ENCODE measurements around the gene MNT. TPM values are rescaled to one million over a fixed set of nuclear protein-coding genes. Genes with fewer than 3 reads are reported as not detected.

Gene MNT
- total and polyA plus RNA-seq, 2 of the 8 experiments (the other 6 are each of a cell fraction or from before 2014, with no cell fraction given) = 5.0 to 17.3 TPM

DNA sequence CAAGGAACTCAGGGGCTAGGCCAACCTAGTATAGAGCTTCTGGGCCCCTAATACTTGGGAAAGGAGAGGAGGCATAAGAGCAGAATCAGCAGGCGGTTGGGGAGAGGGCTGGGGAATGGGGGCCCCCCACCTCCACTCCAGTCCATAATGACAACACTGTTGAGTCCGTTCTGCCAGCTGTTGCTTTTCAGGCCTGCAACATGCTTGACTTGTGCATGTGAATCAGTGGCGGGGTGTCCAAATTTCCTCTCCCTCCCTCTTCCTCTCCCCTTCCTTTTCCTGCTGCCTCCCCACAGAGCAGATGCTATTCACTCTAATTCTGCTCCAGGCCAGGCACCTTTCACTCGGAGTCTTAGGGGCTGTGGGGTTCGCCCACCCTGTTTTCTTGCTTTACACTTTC lies 31.8 kb downstream of the MNT start:
- Histone ChIP-seq H2BK12ac (ENCODE audit: low read depth, low read length) (no peak overlapping the region), H3K23me2 (ENCODE audit: low read depth, low read length) (no peaks in the 10 kb centered on the region), H2AK5ac (ENCODE audit: low read depth, low read length) (0 out of 2 replicates have a peak overlapping the region, but pooled peaks have one; percentile 57), H4K91ac (replicated peaks; ENCODE audit: insufficient read length, low read length) (no peak overlapping the region), H3K27me3 (replicated peaks in 1 of 4; ENCODE audit: control insufficient read depth in 3 of 4, extremely low read depth in 1 of 4, insufficient read depth in 3 of 4, low read length in 3 of 4) (no peaks in the 10 kb centered on the region), H2BK20ac (ENCODE audit: low read length) (no peak overlapping the region), H4K20me1 (replicated peaks in 1 of 2; ENCODE audit: control insufficient read depth in 1 of 2, insufficient read depth in 2 of 2, low read length in 2 of 2) (peaks cover 2 to 5% of the 10 kb centered on the region in 2 experiments), H3K23ac (ENCODE audit: insufficient read length) (no peak overlapping the region), H3K4ac (replicated peaks; ENCODE audit: insufficient read length, low read depth, low read length) (no peak overlapping the region), H4K8ac (ENCODE audit: extremely low read depth, insufficient read depth, low read length) (no peak overlapping the region), H3K79me1 (ENCODE audit: low read depth, low read length) (no peaks in the 10 kb centered on the region), H2AFZ (ENCODE audit: low read length) (no peak overlapping the region), H3K36me3 (ENCODE audit: control insufficient read depth in 2 of 4, insufficient read depth in 4 of 4, low read length in 3 of 4) (peaks cover 0 to 16% (median 5%) of the 10 kb centered on the region in 4 experiments; a peak in 4 of 8 replicates), H3K27ac (ENCODE audit: low read depth, low read length) (no peak overlapping the region), H3K4me1 (replicated peaks in 1 of 4; ENCODE audit: control insufficient read depth in 3 of 4, insufficient read depth in 4 of 4, low read length in 3 of 4) (peaks cover 0 to 12% (median 5%) of the 10 kb centered on the region in 4 experiments; a peak in 4 of 7 replicates), H3K56ac (replicated peaks; ENCODE audit: insufficient read length, low read depth, low read length) (no peak overlapping the region), H3K18ac (ENCODE audit: extremely low read depth, low read length) (no peak overlapping the region), H3K4me2 (ENCODE audit: insufficient read depth in 1 of 2, low read depth in 2 of 2, low read length in 2 of 2) (no peak overlapping the region), H3K9me3 (ENCODE audit: insufficient read depth in 2 of 2, low read depth in 1 of 2, low read length in 1 of 2) (no peaks in the 10 kb centered on the region), H2BK120ac (replicated peaks; ENCODE audit: low read depth, low read length) (no peak overlapping the region), H3K79me2 (ENCODE audit: control insufficient read depth in 1 of 2, insufficient read depth in 2 of 2, low read length in 2 of 2) (no peaks in the 10 kb centered on the region), H4K5ac (ENCODE audit: insufficient read length, low read depth, low read length) (no peak overlapping the region), H2BK5ac (ENCODE audit: low read depth, low read length) (no peak overlapping the region), H3K4me3 (ENCODE audit: extremely low read depth in 1 of 4, insufficient read depth in 2 of 4, low read depth in 3 of 4, low read length in 4 of 4) (no peak overlapping the region), H2BK15ac (ENCODE audit: low read length) (no peak overlapping the region), H3K9ac (replicated peaks in 1 of 4; ENCODE audit: extremely low read depth in 1 of 4, low read depth in 3 of 4, low read length in 3 of 4) (no peak overlapping the region), H3K14ac (ENCODE audit: insufficient read length) (no peak overlapping the region)
- ChIA-PET POLR2A (ENCODE audit: partially characterized antibody) (interaction anchor here (0.9 to 5.7 kb wide), 10 partner anchors 8 to 342 kb away, joined by 3 to 34 read pairs (median 4); partner anchors contain the start of genes SGSM2 and TSR1), CTCF (ENCODE audit: partially characterized antibody) (interaction anchor here (0.6 to 13.4 kb wide), 21 partner anchors 8 to 1545 kb away, joined by 3 to 209 read pairs (median 4); no protein-coding TSS in a partner anchor)
- TF ChIP-seq GTF2F1 (IDR thresholded peaks at IDR 0.05; ENCODE audit: borderline replicate concordance, low read depth, low read length) (no peak), CBX8 (IDR thresholded peaks at IDR 0.05; ENCODE audit: borderline replicate concordance, low read depth, low read length) (no peak), CBX5 (IDR thresholded peaks at IDR 0.05; ENCODE audit: low read depth, low read length) (no peak)
- no peak for DNase-seq (ENCODE audit: low read depth in 1 of 2, low spot score in 2 of 2)
- 84% methylated on average over 5 of the region's 5 CpGs; no CpG with 5 or more reads in 1 of the 2 experiments for WGBS, 2 experiments (ENCODE audit: extremely low coverage in 1 of 2, insufficient coverage in 1 of 2, insufficient read length in 1 of 2, insufficient replicate concordance in 2 of 2, low coverage in 1 of 2, low lambda C conversion rate in 2 of 2, missing lambda C conversion rate in 1 of 2)
- FAIRE-seq = no peak
